Measurements from ENCODE around the gene KRT16. TPM values are rescaled to one million over a fixed set of nuclear protein-coding genes. Genes with fewer than 3 reads are reported as not detected.
"Not testable (repeated sequence)": the region's sequence is repeated elsewhere in the genome, so short reads cannot be mapped to it uniquely, and the experiment has no call there.

KRT16 gene
- polyA plus RNA-seq, 3 donors, result not detected

DNA sequence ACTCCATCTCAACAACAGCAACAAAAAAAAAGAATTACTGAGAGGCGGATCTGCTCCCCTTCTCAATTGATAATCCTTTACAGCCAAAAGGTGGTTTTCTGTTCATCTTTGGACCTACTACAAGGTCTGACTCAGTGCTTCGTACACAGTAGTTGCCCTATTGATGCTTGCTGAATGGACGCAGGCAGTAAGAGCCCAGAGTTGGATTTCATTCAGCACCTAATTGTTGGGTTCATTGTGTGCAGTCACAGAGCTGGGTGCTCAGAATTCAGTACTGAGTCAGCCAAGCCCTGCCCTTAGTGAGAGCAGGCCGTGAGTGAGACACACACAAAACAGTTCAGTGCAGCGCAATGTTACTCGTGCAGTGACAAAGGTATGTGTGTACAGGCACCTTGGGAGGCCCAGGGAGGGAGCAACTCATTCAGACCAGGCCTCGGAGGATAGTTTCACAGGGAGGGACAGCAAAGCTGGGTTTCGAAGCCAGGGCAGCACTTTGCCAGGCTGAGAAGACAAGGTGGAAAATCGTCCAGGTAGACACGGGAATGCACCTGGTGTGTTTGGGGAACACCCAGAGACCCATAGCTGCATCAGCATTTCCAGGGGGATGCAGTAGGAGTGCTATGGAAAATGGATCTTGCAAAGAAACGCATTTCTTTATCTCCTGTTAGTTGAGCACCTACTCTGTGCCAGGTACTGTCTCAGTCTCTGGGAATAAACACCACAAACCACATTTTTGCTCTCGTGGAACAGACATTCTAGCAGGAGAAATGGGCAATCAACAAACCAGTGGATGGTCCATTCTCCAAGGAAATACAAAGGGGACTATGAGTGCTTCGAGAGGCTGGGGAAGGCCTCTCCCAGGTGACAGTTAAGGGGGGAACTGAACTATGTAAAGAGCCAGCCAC, 29.9 kb upstream of the KRT16 start:
- Mint-ChIP-seq H3K9me3 (no peaks in the 10 kb centered on the region), H3K4me1 (peaks cover 23% of the 10 kb centered on the region), H3K36me3 (no peaks in the 10 kb centered on the region), H3K27ac (no peak overlapping the region), H3K4me3 (no peak overlapping the region), H3K27me3 (ENCODE audit: low read depth in 3 of 3) (peaks cover 0 to 4% (median 0%) of the 10 kb centered on the region in 3 donors)
- whole genome bisulfite sequencing (ENCODE audit: insufficient coverage), result 95% methylated on average over 11 of the region's 13 CpGs
- Histone ChIP-seq H2AFZ (ENCODE audit: insufficient read depth, low read depth, low read length, poor library complexity, severe bottlenecking) (no peak overlapping the region), H3K4me1 (ENCODE audit: control insufficient read depth in 1 of 2, insufficient read depth in 2 of 2, low read length in 2 of 2) (peaks cover 22 to 26% of the 10 kb centered on the region in 2 donors), H3K36me3 (replicated peaks in 1 of 2; ENCODE audit: control insufficient read depth in 1 of 2, insufficient read depth in 2 of 2, low read length in 2 of 2) (no peaks in the 10 kb centered on the region), H4K20me1 (ENCODE audit: insufficient read depth, low read length) (no peaks in the 10 kb centered on the region), H3K79me2 (ENCODE audit: insufficient read depth, low read length) (no peaks in the 10 kb centered on the region), H3K27me3 (ENCODE audit: control insufficient read depth in 2 of 2, insufficient read depth in 2 of 2, low read length in 2 of 2) (no peaks in the 10 kb centered on the region), H3K9ac (ENCODE audit: insufficient read depth, low read length, poor library complexity, severe bottlenecking) (no peak overlapping the region), H3K9me3 (replicated peaks in 1 of 2; ENCODE audit: control insufficient read depth in 1 of 2, insufficient read depth in 1 of 2, low read length in 2 of 2) (no peaks in the 10 kb centered on the region), H3K27ac (ENCODE audit: low read depth in 1 of 2, low read length in 2 of 2) (no peak overlapping the region), H3K4me2 (replicated peaks; ENCODE audit: extremely low read depth, low read length, poor library complexity, severe bottlenecking) (no peak overlapping the region), H3K4me3 (replicated peaks in 1 of 3; ENCODE audit: low read depth in 2 of 3, low read length in 3 of 3) (no peak overlapping the region)
- DNase-seq, result no peak
- TF ChIP-seq, protein P1, sequence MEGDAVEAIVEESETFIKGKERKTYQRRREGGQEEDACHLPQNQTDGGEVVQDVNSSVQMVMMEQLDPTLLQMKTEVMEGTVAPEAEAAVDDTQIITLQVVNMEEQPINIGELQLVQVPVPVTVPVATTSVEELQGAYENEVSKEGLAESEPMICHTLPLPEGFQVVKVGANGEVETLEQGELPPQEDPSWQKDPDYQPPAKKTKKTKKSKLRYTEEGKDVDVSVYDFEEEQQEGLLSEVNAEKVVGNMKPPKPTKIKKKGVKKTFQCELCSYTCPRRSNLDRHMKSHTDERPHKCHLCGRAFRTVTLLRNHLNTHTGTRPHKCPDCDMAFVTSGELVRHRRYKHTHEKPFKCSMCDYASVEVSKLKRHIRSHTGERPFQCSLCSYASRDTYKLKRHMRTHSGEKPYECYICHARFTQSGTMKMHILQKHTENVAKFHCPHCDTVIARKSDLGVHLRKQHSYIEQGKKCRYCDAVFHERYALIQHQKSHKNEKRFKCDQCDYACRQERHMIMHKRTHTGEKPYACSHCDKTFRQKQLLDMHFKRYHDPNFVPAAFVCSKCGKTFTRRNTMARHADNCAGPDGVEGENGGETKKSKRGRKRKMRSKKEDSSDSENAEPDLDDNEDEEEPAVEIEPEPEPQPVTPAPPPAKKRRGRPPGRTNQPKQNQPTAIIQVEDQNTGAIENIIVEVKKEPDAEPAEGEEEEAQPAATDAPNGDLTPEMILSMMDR (IDR thresholded peaks at IDR 0.05), result no peak
- intact Hi-C loops (cut with micrococcal nuclease), result no loop called here

DNA sequence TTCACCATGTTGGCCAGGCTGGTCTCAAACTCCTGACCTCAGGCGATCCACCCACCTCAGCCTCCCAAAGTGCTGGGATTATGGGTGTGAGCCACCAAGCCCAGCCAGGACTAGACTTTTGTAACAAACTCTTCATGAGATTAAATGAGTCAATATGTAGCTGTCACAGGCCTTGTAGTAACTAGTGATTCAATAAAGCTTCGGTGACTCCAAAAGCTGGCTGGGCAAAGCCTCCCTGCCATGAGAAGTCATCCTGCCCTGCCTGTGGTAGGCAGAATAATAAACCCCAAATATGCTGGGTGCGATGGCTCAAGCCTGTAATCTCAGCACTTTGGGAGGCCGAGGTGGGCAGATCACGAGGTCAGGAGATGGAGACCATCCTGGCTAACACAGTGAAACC, 28.0 kb upstream of the KRT16 start:
- H3K27ac Mint-ChIP-seq; DNase-seq; H3K27me3 Mint-ChIP-seq (ENCODE audit: low read depth in 3 of 3); H4K20me1 ChIP-seq (ENCODE audit: insufficient read depth, low read length); H3K9me3 Mint-ChIP-seq; H3K79me2 ChIP-seq (ENCODE audit: insufficient read depth, low read length); H3K4me2 ChIP-seq (replicated peaks; ENCODE audit: extremely low read depth, low read length, poor library complexity, severe bottlenecking); H3K9me3 ChIP-seq (replicated peaks in 1 of 2; ENCODE audit: control insufficient read depth in 1 of 2, insufficient read depth in 1 of 2, low read length in 2 of 2); H3K36me3 Mint-ChIP-seq; H3K9ac ChIP-seq (ENCODE audit: insufficient read depth, low read length, poor library complexity, severe bottlenecking); H3K36me3 ChIP-seq (replicated peaks in 1 of 2; ENCODE audit: control insufficient read depth in 1 of 2, insufficient read depth in 2 of 2, low read length in 2 of 2); H2AFZ ChIP-seq (ENCODE audit: insufficient read depth, low read depth, low read length, poor library complexity, severe bottlenecking); H3K27me3 ChIP-seq (ENCODE audit: control insufficient read depth in 2 of 2, insufficient read depth in 2 of 2, low read length in 2 of 2); intact Hi-C loops (cut with micrococcal nuclease); H3K27ac ChIP-seq (ENCODE audit: low read depth in 1 of 2, low read length in 2 of 2); H3K4me3 Mint-ChIP-seq; H3K4me3 ChIP-seq (replicated peaks in 1 of 3; ENCODE audit: low read depth in 2 of 3, low read length in 3 of 3): not testable (repeated sequence)
- peaks cover 17% of the 10 kb centered on the region for H3K4me1 Mint-ChIP-seq
- 100% methylated on average over 2 of the region's 5 CpGs for WGBS (ENCODE audit: insufficient coverage)
- peaks cover 15 to 18% of the 10 kb centered on the region in 2 donors for H3K4me1 ChIP-seq (ENCODE audit: control insufficient read depth in 1 of 2, insufficient read depth in 2 of 2, low read length in 2 of 2)

All from CD14-positive monocyte (primary cell).